Measurements from ENCODE around the gene PROM1. TPM values are rescaled to one million over a fixed set of nuclear protein-coding genes. Genes with fewer than 3 reads are reported as not detected.
A peak's percentile ranks its signal among the peaks of the same experiment; 100 is the strongest.

The PROM1 gene
- total RNA-seq, 6 donors from 2014 or later = 1.6 to 43.6 (median 4.3) TPM

DNA sequence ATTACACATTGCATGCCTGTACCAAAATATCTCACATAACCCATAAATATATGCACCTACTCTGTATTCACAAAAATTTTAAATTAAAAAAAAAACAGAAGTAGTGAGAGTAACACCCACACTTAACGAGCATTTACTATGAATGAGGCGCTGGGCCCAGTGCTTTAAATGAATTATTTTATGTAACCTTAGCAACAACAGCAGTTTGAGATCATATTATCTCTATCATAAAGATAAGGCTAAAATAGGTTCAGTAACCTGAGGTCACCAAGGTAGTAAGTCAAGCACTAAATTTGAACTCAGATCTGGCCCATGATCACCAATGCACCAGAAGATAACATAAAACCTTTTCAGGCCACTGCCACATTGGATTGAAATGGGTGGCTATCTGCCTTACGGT is 5.3 kb upstream of the PROM1 start:
- 96 to 97% methylated on average over 3 of the region's 3 CpGs for WGBS, 2 donors
- no peak overlapping the region for H3K27ac ChIP-seq
- H3K4me1 ChIP-seq = peaks cover 0 to 6% (median 0%) of the 10 kb centered on the region in 4 donors
- no peak overlapping the region for H3K4me3 ChIP-seq
- H3K9me3 ChIP-seq = no peaks in the 10 kb centered on the region
- ATAC-seq (ENCODE audit: low FRiP score in 2 of 2) (no peak), DNase-seq (no peak)
- TF ChIP-seq EP300 (IDR thresholded peaks at IDR 0.05) (no peak), POLR2AphosphoS5 (IDR thresholded peaks at IDR 0.05) (no peak), POLR2A (IDR thresholded peaks at IDR 0.05) (no peak)
- TF ChIP-seq, protein P1, sequence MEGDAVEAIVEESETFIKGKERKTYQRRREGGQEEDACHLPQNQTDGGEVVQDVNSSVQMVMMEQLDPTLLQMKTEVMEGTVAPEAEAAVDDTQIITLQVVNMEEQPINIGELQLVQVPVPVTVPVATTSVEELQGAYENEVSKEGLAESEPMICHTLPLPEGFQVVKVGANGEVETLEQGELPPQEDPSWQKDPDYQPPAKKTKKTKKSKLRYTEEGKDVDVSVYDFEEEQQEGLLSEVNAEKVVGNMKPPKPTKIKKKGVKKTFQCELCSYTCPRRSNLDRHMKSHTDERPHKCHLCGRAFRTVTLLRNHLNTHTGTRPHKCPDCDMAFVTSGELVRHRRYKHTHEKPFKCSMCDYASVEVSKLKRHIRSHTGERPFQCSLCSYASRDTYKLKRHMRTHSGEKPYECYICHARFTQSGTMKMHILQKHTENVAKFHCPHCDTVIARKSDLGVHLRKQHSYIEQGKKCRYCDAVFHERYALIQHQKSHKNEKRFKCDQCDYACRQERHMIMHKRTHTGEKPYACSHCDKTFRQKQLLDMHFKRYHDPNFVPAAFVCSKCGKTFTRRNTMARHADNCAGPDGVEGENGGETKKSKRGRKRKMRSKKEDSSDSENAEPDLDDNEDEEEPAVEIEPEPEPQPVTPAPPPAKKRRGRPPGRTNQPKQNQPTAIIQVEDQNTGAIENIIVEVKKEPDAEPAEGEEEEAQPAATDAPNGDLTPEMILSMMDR (IDR thresholded peaks at IDR 0.05) = no peak
- no peaks in the 10 kb centered on the region for H3K36me3 ChIP-seq
- no peaks in the 10 kb centered on the region for H3K27me3 ChIP-seq

GRCh38 chr4:16088601-16089000 is 4.8 kb upstream of the PROM1 start:
- no peaks in the 10 kb centered on the region for H3K9me3 ChIP-seq
- WGBS, 2 donors = 77 to 82% methylated on average over 2 of the region's 2 CpGs

GRCh38 chr4:16085822-16086221 is 2.0 kb upstream of the PROM1 start:
- no peak for DNase-seq
- Histone ChIP-seq H3K27me3 (peaks cover 0 to 19% (median 11%) of the 10 kb centered on the region in 4 donors), H3K4me3 (no peak overlapping the region), H3K36me3 (no peaks in the 10 kb centered on the region), H3K4me1 (peaks cover 18 to 28% (median 22%) of the 10 kb centered on the region in 4 donors), H3K27ac (no peak overlapping the region), H3K9me3 (no peaks in the 10 kb centered on the region)
- WGBS, 2 donors = 96 to 98% methylated on average over 2 of the region's 2 CpGs
- no peak for ATAC-seq (ENCODE audit: low FRiP score in 2 of 2)
- TF ChIP-seq EP300 (IDR thresholded peaks at IDR 0.05) (no peak), POLR2A (IDR thresholded peaks at IDR 0.05) (no peak), POLR2AphosphoS5 (IDR thresholded peaks at IDR 0.05) (no peak)
- TF ChIP-seq, protein P1 (IDR thresholded peaks at IDR 0.05) = no peak

More at GRCh38 chr4:16088601-16089000, 4.8 kb upstream of the PROM1 start:
- DNase-seq (no peak), ATAC-seq (ENCODE audit: low FRiP score in 2 of 2) (no peak)
- peaks cover 2 to 10% (median 4%) of the 10 kb centered on the region in 4 donors for H3K4me1 ChIP-seq
- H3K27ac ChIP-seq = no peak overlapping the region
- no peaks in the 10 kb centered on the region for H3K36me3 ChIP-seq
- H3K27me3 ChIP-seq = peaks cover 0 to 4% (median 3%) of the 10 kb centered on the region in 4 donors
- TF ChIP-seq POLR2AphosphoS5 (IDR thresholded peaks at IDR 0.05) = no peak
- no peak for TF ChIP-seq POLR2A (IDR thresholded peaks at IDR 0.05)
- TF ChIP-seq, protein P1 (IDR thresholded peaks at IDR 0.05) = no peak
- no peak for TF ChIP-seq EP300 (IDR thresholded peaks at IDR 0.05)
- no peak overlapping the region for H3K4me3 ChIP-seq

GRCh38 chr4:16082426-16083240 is 1.2 kb downstream of the PROM1 start:
- H3K27ac ChIP-seq = no peak overlapping the region
- H3K9me3 ChIP-seq = no peaks in the 10 kb centered on the region
- H3K4me3 ChIP-seq = peak overlapping the region; percentile 31 to 47 (median 40)
- TF ChIP-seq POLR2AphosphoS5 (IDR thresholded peaks at IDR 0.05) (no peak), POLR2A (IDR thresholded peaks at IDR 0.05) (no peak), EP300 (IDR thresholded peaks at IDR 0.05) (no peak)
- TF ChIP-seq, protein P1 (IDR thresholded peaks at IDR 0.05) = no peak
- ATAC-seq (ENCODE audit: low FRiP score in 2 of 2) (peak; percentile 47 to 53), DNase-seq (peak in 1 of 2 donors; percentile 87)
- no peaks in the 10 kb centered on the region for H3K36me3 ChIP-seq
- H3K27me3 ChIP-seq = peaks cover 0 to 22% (median 11%) of the 10 kb centered on the region in 4 donors
- 0 to 2% methylated on average over 33 to 39 of the region's 60 CpGs for WGBS, 2 donors
- H3K4me1 ChIP-seq = peaks cover 18 to 33% (median 21%) of the 10 kb centered on the region in 4 donors
